CD1c-positive myeloid dendritic cell (primary cell): Measurements from ENCODE around the gene NOXA1.

Experiments
- DNase-seq: peaks from one replicate; pipeline ENCODE4 v3.0.0-alpha.2; 2016; ENCODE audit errors: extremely low spot score

The NOXA1 gene

DNA sequence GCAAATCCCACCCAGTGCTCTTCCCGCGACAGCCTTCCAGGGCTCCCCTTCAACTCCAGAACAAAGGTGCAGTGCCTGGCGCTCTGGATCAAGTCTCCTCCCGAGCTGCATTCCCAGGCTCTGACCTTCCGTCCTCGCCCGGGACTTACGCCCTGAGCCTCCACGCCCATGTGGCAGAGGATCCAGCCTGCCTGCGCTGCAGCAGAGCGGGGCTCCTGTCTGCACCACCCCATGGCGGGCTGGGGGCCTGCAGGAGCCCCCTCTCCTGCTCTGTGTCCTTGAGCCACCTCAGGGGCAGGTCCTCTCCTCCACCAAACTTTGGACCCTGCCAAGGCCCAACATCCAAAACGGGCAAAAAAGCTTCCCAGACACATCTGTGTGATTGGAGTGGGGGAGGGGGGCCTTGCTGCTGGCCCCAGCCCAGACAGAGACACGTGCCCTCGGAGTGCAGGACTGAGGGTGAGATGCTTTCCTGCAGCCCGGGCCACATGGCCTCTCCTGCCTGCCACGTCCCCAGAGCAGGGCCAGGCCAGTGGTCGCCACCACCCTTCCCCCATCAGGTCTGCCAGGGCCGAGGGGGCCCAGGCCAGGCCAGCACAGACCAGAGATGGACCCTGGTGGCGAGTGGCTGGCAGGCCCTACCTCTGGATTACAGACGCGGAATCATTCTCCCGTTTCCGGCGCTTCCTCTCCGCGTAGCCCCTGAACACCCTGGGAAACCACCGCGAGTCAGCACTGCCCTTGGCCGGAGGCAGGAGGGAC, 31.6 kb downstream of the NOXA1 start:
- DNase-seq, result no peak

DNA sequence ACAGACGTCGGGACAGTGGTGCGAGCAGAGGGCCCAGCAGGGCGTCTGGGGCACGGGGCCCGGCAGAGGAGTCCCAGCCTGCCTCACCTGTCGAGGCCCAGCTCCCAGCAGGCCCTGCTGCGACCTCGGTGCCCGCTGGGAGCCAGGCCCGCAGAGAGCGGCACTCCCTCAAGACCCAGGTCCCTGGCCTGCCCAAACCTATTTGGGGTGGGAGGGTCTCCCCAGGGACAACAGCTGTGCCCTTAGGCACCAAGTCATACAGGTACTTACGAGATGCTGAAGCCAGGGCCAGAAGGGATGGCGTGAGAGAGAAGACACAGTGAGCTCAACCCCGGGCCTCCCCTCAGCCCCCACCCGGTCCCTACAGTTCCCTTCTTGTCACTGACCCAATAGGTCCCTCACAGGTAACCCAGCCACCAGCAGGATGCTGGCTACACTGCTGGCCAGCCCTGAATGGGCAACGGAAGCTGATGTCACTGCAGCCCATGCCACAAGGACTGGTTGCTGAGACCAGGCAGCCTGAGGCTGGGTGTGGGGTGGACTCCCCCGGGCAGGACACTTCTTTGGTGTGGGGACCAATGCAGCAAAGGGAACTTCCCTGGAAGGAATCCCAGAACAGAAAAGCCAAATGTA, 32.3 kb downstream of the NOXA1 start:
- DNase-seq, result no peak

GRCh38 chr9:137456061-137456863, 33.1 kb downstream of the NOXA1 start:
- no peak for DNase-seq

- DNase-seq, result no peak
Observed at GRCh38 chr9:137456864-137457405, 33.7 kb downstream of the NOXA1 start.

DNA sequence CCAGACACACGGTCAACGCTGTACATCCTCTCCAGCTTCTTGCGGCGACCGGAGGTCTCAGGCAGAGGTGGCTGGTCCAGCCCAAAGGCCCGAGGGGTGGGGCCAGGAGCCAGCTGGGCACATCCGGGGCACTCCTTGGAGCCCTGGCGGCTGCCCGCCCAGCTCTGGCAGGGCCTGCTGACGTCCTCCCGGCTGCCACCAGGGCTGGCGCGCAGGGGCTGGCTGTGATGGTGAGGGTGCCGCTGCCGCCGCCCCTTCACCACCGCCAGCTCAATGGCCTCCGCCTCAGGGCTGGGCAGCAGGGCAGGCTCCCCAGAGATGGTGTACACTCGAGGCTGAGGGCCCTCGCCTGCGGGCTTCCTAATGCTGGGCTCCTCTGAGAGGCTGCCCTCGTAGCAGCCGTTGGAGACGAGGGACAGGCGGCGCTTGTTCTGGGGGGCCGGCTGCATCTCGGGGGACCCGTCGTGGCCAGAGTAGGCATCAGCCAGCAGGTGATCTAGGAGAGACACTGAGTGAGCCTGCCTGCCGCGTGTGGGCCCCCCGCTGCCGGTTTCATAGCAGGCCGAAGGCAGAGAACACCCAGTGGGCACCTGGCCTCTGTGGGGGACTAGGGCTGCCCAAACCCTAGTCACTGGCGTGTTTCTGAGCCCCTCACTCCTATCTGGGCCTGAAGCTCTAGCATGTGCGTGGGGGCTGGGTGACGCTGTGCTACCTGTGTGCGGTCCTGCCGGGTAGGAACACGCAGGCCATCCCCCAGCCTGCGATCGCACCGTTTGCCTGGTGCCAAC, 34.4 kb downstream of the NOXA1 start:
- no peak for DNase-seq

GRCh38 chr9:137458194-137459151, 35.3 kb downstream of the NOXA1 start:
- DNase-seq, result no peak

- DNase-seq, result peak; percentile 97
Observed at GRCh38 chr9:137459152-137459600, 36.0 kb downstream of the NOXA1 start, which contains the start of gene NSMF. Gene NSMF, minus strand, starts transcription at chr9:137459334. Its CDS starts 232 bp downstream, at chr9:137459102.

GRCh38 chr9:137459601-137460362, 36.6 kb downstream of the NOXA1 start:
- DNase-seq, result no peak

DNA sequence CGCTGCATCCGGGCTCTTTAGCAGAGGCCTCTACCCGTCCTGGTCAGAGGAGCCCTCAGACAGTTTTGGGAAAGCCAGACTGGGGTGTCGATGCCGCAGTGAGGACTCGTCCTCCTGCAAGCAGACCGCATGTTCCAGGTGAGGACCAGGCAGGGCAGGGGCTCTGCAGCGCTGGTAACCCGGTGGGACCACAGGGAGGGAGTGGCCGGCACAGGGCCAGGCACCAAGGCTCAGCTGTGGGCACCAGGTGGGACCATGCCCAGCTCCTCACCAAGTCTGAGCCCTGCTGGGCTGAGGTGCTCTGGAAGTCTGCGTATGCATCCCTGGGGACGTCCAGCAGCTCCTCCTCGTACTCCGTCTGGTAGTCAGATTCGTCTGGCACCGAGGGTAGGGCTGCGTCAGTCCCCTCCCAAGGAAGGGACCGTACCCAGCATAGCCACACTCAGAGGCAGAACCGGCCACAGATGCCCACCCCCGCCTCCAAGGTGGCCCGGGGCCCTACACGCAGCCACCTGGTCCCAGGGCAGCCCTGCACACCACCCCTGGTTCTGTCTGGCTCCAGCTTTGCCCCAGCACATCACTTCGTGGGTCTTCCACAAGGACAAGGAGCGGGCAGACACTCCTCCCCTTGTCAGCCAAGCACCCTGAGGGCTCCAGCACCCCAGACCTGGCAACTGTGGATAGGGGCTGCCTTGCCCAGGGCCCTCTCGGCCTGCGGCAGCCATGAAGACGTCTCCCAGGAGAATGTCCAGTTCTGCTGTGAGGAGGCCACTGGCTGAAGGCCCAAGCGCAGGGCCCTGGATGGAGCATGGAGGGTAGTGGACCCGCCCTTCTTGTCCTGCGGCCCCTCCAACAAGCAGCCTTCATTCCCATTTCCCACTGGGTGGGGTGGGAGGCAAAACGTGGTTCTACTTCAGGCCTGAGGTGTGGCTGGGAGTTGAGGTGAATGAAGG, 37.4 kb downstream of the NOXA1 start:
- no peak for DNase-seq

GRCh38 chr9:137461316-137461662, 38.1 kb downstream of the NOXA1 start:
- no peak for DNase-seq

DNA sequence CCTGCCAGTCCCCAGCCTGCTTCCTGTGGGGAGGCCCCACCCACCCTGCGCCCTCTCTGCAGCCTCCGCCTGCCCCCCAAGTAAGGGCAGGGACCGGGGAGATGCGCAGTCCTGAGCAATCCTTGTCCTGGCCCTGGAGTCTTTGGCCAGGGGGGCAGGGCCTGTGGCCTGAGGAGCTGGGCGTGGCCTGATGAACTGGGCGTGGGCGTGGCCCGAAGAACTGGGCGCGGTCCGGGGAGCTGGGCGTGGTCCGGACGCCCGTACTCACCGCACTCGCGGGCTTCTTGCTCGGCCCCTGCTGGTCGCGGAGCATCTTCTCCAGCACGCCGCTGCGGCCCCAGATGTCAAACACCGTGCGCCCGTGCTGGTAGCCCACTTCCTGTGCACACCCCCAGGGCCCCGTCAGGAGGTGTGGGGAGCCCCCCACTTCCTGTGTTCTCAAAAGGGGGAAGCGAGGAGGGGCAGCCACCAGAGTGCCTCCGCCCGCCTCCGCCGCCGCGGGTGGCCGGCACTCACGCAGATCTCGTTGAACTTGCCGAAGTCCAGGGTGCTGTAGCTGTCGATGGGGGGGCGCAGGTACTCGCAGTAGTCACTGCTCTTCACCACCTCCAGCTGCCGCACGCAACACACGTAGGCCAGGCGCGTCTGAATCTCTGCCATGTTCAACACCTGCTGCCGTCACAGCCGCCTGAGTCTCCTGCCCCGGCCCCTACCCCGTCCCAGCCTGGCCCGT, 38.6 kb downstream of the NOXA1 start:
- DNase-seq, result peak; percentile 93

DNA sequence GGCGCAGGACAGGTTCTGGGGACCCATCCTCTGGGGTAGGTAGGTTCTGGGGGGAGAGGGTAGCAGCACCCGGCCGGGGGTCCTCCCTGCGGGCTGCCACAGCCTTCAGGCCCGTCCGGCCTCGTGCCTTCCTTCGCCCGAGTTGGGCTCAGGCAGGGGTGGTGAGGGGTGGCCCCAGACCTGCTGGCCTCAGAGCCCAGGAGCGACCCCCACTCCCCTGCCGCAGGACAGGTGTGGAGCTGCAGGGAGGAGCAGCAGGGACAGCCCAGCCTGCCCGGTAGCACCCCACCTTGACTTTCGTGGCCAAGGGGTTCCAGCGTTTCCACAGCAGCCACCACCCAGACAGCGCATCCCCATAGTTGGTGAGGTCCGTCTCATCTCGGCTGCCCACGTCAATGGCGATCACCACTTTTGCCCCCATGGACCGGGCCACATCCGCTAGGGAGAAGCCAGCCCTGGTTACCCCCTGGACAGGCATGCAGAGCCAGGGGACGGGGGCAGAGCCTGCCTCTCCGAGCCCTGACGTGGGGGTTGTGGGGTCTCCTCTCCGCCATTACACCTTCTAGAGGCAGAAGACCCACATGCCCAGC, 39.3 kb downstream of the NOXA1 start:
- no peak for DNase-seq

GRCh38 chr9:137462986-137463930, 40.1 kb downstream of the NOXA1 start:
- no peak for DNase-seq

GRCh38 chr9:137463931-137464290, 40.7 kb downstream of the NOXA1 start:
- no peak for DNase-seq

GRCh38 chr9:137464291-137464999, 41.3 kb downstream of the NOXA1 start:
- DNase-seq, result no peak
